ENCODE results near the gene CMPK1.

GRCh38 chr1:47298025-47298699 lies 35.4 kb upstream of the CMPK1 start:
- TF ChIP-seq CTCF (IDR thresholded peaks at IDR 0.05; ENCODE audit: extremely low read depth in 1 of 2, insufficient read depth in 1 of 2, low read depth in 1 of 2, low read length in 2 of 2) (no peak), POLR2A (IDR thresholded peaks at IDR 0.05; ENCODE audit: low read depth, low read length) (no peak), POLR2AphosphoS5 (IDR thresholded peaks at IDR 0.05; ENCODE audit: insufficient read depth, low read depth, low read length) (no peak), JUN (IDR thresholded peaks at IDR 0.05; ENCODE audit: borderline replicate concordance, insufficient read depth, insufficient read length, low read depth) (no peak), EZH2 (IDR thresholded peaks at IDR 0.05; ENCODE audit: borderline replicate concordance, low read depth, low read length, severe bottlenecking) (no peak), FOS (IDR thresholded peaks at IDR 0.05; ENCODE audit: borderline replicate concordance, insufficient read depth, low read length) (no peak), MAX (IDR thresholded peaks at IDR 0.05; ENCODE audit: insufficient read depth, insufficient read length) (no peak), MYC (IDR thresholded peaks at IDR 0.05; ENCODE audit: low read depth, low read length) (no peak), GATA2 (IDR thresholded peaks at IDR 0.05; ENCODE audit: insufficient read depth, insufficient read length, low read depth, low read length) (no peak)
